Hair follicle dermal papilla cell (primary cell): Measurements from ENCODE around the gene COMTD1. TPM values are rescaled to one million over a fixed set of nuclear protein-coding genes. Genes with fewer than 3 reads are reported as not detected.

Source experiments
- small RNA-seq: library from RNA; depleted of rRNA; stranded (forward); fragments of <200 nt; gene quantifications from one replicate; pipeline ENCODE3, GENCODE V24; 2012
- total RNA-seq: library from RNA; depleted of rRNA; stranded (reverse); fragments of >200 nt; gene quantifications from 2 replicates; pipeline ENCODE4 v1.2.3, GENCODE V29; 2012

Gene COMTD1
- 12.8 and 14.6 TPM in 2 replicates for total RNA-seq

DNA sequence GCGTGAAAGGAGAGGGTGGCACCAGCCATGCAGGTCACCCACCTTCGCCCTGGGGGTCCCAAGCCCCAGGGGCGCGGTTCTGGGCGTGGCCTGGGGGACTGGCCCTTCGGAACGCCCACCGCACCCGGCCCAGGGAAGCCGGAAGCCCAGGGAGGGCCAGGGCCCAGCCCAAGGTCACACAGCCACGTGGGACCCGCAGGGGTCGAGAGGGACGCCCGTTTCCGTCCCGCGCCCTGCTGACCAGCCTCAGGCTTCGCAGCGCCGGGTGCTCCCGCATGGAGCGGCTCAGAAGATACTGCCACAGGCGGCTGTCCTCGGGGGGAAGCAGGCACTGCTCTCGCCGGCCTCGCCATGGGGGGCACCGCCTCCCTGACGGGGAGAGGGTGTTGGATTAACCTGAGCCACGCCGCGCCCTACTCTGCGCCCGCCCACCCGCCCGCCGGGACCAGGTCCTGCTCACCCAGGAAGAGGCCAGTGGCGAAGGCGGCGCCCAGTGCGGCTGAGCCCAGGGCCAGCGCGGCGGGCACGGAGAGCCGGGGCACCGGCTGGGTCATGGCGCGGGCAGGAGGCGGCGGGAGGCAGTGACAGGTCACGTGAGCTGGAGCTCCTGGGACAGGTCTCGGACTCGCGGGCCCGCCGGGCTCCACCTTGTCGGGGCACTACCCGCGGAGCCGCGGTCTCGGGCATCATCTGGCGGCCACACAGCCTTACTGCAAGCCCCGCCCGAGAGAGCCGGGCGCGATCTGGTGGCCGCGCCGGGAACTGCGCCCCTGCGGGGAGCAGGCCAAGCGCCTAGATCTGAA lies at the start of gene COMTD1:
COMTD1 (minus strand) TSS at position 583 of the 803 bp plus-strand sequence; CDS start at position 554, 29 bp downstream.

DNA sequence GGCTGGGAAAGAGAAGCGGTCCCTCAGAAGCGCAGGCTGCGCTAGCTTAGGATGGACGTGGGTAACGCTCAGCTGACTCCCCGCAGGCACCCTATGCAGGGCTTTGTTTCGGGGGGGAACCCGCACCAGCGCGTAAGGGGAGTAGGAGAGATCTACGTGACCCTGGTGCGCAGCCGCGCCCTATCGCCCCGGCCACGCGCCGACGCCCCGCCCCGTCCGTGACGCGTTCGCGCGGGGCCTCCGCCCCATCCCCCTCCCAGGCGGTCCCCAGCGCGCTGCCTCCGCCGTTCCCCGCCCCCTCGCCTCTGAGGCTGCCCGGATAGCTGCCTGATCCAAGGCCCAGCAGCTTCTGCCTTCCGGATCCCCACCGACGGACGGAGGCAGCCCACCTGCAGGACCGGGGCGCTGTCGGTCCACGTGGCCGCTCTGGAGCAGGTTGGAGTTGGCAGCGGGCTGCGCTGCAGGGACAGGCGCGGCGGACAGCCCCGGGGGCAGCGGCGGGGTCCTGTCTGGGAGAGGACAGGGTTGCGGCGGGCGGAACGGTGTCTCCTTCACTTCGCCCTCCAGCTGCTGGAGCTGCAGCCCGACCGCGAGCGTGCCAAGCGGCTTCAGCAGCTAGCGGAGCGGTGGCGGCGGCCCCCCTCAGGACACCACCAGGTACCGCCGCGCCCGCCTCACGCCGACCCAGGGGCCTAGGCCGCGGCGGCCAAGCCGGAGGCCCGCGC lies 25.3 kb downstream of the COMTD1 start, which contains the start of gene VDAC2:
VDAC2 (plus strand) TSS at position 515 of the 725 bp plus-strand sequence. CDS start 363 bp downstream, outside the sequence.

Small RNA genes within 50 kb of the gene (small RNA-seq; reads per million reads assigned to genes)
- not detected for gene HMGA1P5
- gene RPL39P25, result not detected

Other genes with a start within 250 kb of the COMTD1 start
- 39.3 and 42.8 TPM in 2 replicates for gene SAMD8, start 124.3 kb downstream of the COMTD1 start, total RNA-seq
- 92.8 and 121 TPM in 2 replicates for gene VDAC2, start 25.2 kb downstream of the COMTD1 start, total RNA-seq
- gene ZNF503, start 165.8 kb upstream of the COMTD1 start, total RNA-seq, result 41.5 and 50.1 TPM in 2 replicates
- gene LRMDA, start 195.7 kb upstream of the COMTD1 start, total RNA-seq, result 1.5 and 2.9 TPM in 2 replicates